Embryonic facial prominence (tissue), 1 donor: Measurements from ENCODE around the gene BCL2.
"Not testable (repeated sequence)": the region's sequence is repeated elsewhere in the genome, so short reads cannot be mapped to it uniquely, and the experiment has no call there.

Experiments
- DNase-seq: peaks from one replicate; pipeline ENCODE4 v3.0.0-alpha.2; 2016; ENCODE audit errors: extremely low spot score

The BCL2 gene

GRCh38 chr18:63198868-63199742, 120.5 kb downstream of the BCL2 start:
- DNase-seq: no peak

GRCh38 chr18:63198098-63198760, 121.3 kb downstream of the BCL2 start:
- DNase-seq: no peak

GRCh38 chr18:63197246-63197869, 122.2 kb downstream of the BCL2 start:
- no peak for DNase-seq

DNA sequence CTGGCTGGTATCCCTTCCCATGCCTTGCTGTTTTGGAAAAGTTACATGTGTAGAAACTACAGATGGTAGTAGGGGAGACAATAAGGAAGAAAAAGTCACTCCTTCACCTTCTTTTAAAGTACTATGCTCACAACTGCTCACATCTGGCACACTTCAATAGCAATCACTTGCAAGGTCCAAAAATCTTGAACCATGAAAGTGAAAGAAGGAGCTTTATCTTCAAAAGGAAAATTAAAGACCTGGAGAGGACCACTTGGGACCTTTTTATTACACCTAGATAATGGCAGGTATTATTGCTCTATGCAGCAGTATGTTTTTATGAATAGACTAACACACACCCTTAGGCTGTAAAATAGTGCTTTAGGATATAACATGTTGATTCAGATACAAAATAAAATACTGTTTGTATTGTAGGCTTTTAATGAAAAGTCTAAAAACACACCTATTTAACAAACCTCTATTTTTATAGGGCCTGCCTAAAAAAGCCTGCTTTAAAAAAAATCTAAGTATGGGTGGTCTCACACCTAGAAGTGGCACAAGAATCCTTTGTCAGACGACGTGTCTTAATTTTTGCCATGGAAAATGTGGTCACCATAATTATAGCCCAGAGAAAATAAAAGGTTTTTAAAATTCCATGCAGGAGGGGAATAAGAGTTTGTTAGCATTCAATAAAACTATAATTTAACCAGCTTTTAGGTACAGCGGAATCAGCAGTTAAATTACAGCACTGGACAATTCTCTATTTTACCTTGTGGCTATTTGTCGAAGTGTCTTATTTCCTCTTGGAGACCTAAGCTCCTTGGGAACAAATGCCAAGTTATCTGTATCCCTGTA, 124.0 kb downstream of the BCL2 start:
- no peak for DNase-seq

DNA sequence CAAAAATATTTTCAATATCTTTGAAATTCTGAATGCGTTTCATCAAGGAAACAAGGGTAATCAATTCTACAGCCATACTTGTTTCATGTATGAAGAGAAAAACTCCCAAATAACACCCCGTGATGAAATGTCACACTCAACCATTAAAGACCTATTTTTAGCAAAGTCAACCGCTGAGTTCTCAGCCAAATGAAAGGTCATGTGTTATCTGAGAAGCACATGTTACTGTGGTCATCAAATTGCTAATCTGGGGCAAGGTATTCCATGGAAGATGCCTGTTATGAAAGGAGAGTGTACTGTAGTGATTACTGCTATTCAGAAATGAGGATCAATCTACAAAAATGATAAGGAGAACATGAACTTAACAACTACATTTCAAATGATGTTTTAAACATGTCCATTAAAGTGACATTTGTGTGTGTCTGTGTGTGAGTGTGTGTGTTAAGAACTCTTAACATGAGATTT, 126.7 kb downstream of the BCL2 start:
- DNase-seq: no peak

- DNase-seq: no peak
Measured at GRCh38 chr18:63192126-63192884, 127.3 kb downstream of the BCL2 start.

- DNase-seq: no peak
Measured at GRCh38 chr18:63191413-63191812, 128.2 kb downstream of the BCL2 start.

GRCh38 chr18:63190838-63191237, 128.7 kb downstream of the BCL2 start:
- not testable (repeated sequence) for DNase-seq

- DNase-seq: no peak
Measured at GRCh38 chr18:63189817-63190216, 129.8 kb downstream of the BCL2 start.

DNA sequence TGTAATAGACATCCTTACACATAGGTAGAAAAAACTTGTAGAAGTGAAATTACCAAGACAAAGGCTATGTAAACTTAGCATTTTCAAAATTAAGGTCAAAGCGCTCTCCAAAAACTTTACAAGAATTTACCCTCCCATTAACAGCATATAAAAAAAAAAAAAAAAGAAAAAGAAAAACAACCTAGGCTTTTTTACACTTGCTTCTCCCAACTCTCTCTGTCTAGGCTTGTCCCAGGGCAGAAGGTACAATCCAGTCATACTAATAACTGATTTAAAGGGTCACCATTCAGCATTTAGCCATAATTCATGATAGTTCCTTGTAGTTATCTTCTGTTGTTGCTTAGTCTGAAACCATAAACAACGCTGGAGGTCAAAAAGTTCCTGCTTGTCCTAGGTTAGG, 130.5 kb downstream of the BCL2 start:
- no peak for DNase-seq

- DNase-seq: no peak
Measured at GRCh38 chr18:63187791-63188460, 131.6 kb downstream of the BCL2 start.

DNA sequence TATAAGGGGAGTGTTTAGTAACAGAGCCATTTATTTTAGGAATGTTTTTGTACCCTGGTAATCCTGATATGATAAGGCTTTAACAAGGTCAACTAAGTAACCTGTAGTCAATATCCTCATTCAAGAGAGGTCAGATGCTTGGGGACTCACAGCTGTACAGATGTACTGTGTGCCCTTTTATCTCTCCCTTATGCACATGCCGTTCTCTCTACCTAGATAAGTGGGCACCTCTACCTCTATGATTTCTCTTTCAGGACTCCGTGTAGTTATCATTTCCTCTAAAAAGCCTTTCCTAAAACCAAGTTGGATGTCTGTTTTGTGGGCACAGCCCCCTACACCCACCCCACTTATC, 132.4 kb downstream of the BCL2 start:
- no peak for DNase-seq

DNA sequence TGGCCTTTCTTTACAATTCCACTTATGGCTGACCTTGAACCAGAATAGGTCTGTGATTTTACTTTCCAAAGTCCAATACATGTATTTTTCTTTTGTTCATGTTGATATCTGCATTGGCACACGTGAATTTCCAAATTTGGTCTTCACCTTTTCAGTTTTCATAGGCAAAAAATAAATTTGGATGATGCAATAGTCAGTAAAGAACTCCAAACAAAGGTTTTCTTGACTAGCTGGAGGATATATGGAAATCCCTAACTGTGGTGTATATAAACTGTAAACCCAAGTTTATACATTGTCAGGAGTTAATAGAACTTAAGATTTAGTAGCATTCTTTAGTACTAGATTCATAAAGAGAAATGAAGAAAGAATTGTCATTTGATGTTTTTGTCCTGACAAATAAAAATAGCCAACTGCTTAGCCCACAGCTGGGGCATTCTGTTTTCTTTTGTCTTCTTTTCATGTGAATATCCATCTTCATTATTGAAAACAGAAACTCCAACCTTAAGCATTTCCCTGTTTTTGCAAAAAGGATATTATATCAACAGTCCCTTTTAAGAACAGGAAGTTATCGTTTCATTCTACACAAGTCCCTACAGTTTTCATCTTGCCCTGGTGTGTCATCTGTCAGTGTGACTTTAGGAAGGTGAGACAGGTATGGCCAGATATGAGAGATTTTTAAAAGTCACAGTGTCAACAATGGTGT, 132.9 kb downstream of the BCL2 start:
- no peak for DNase-seq

GRCh38 chr18:63185984-63186383, 133.6 kb downstream of the BCL2 start:
- DNase-seq: no peak

DNA sequence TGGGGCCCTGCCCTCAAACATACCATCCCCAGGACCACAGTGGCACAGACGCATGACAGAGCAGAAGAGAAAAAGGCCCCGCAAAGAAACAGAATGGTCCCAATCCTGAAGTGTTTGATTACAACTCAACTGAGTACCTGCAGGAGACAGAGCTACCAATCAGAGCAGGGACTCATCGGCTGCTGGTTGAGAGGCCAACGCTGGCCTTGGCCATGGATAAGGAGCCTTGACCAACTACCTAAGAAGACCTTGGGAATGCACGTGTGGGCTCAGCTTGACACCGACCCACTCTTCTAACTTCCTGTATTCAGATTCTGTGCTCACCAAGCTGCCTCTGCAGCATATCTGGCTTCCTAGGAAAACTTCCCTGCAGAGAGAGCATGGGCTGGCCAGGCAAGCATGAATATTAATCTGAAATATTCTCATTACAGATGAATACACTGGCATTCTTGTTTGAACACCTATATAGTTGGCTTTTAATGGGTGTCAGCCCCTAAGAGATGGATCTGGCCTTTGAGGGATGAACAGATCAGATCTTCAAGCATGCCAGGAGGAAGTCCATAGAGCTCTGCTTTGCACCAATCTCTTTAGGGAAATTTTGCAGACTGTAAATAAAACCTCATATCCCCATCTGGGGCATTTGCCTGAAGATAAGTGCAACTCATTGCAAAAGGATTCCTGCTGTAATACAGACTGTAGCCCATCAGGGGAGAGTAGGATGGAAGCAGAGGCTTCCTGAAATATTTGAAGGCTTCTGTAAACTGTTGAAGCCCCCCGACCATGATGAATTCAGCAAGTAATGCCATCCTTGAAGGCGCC, 135.4 kb downstream of the BCL2 start:
- no peak for DNase-seq

DNA sequence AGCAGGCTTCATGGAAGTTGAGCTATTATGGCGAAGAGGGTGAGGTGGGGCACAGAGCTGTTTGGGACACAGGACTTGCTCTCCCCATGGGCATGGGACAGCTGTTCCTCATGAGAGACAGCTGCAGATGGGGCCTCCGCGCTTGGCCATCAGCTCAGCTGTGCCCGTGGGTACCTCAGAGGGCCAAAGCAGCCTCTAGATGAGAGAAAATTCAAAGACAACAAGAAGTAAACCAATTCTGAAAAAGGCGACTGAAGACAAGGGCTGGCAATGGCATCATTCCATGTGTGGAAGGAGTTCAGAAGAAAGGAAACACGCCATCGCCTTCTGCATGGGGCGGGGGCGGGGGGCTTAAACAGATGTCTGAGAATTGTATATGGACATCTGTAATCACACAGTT, 136.2 kb downstream of the BCL2 start:
- DNase-seq: no peak

GRCh38 chr18:63182861-63183260, 136.7 kb downstream of the BCL2 start:
- no peak for DNase-seq

DNA sequence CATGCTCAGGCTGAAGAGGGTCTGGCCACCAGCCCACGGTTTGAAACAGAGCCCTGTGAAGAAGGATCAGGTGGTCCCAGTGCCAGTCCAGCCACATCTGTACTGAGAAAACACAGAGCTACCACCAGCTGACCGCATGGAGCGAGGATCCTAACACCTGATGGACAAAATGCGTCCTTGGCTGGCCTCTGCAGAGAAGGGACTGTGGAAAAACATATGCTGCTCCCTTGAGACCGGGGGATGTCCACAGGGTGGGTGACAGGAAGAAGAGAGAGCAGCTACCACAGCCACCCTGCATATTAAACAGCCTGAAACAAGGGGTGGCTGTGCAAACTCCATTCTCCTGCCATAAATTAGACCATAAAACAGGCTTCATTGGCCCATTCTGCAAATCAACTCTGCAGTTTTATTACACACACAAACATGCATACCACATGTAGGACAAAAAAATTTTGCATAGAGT, 137.2 kb downstream of the BCL2 start:
- no peak for DNase-seq
